Stimulated activated CD8-positive, alpha-beta memory T cell treated with anti-CD3 and anti-CD28 coated beads, Interleukin-4, amount 100 ng/mL, for 4 hours (primary cell): ENCODE results near the gene MRLN.

Source experiments
- DNase-seq, 2 donors: peaks; one replicate each; pipeline ENCODE4 v3.0.0-alpha.2; 2020; ENCODE audit warnings: low read depth in 2 of 2, low spot score in 1 of 2

MRLN gene

GRCh38 chr10:59706851-59707797, 46.1 kb downstream of the MRLN start:
- DNase-seq: no peak

DNA sequence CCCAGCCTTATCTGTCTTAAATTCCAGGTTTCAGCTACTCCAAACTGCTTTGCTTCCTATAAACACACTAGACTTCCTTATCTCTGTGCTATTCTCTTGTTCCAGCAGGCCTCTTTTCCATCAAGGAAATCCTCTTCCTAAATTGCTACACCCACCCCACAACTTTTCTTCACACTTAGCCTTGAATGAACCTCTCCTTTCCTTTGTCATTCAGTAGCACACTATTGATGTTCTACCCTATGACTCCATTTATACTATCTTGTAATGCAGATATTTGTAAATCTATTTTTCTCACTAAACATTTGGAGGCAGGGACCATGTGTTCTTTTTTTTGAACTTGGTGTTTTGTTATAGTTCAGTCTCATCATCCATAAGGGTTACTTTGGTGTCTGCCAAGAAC, 47.3 kb downstream of the MRLN start:
- DNase-seq: no peak

GRCh38 chr10:59704630-59705029, 48.6 kb downstream of the MRLN start:
- no peak for DNase-seq

DNA sequence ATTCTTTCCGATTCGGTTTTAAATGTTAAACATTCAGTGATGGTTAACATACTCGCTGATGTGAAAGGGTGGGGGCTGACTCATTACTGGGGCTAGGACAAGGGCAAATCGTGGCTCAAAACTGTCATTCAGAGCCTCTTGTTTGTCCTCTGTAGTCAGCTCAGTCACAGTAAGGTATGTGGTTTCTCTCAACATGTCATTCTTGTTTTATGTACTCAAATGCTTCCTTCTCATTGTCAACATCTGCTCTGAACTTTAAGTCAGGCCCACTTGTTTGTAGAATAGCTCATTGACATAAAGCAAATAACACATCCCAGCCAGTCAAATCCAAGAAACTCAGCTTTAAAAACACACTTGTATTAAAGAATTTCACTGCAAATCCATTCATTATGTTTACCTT, 50.9 kb downstream of the MRLN start:
- no peak for DNase-seq

DNA sequence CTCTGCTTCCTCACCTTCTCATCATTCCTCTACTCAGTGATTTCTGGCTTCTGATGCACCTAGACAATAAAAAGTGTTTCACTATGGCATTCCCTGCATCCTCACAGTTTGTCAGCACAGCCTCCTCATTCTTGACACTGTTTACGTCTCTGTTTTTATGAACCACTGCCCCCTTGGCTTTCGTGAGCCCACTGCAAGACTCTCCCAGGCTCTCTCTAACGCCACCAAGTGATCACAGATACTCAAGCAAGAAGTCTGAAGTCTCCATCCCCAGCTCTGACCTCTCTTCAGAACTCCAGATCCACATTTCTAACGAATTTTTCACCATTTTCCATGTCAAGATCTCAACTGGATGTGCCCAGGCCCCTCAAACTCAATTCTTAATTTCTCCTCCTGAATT, 52.5 kb downstream of the MRLN start:
- DNase-seq: no peak

- no peak for DNase-seq
Observed at GRCh38 chr10:59698326-59698725, 54.9 kb downstream of the MRLN start.

- no peak for DNase-seq
Observed at GRCh38 chr10:59695637-59696036, 57.6 kb downstream of the MRLN start.

DNA sequence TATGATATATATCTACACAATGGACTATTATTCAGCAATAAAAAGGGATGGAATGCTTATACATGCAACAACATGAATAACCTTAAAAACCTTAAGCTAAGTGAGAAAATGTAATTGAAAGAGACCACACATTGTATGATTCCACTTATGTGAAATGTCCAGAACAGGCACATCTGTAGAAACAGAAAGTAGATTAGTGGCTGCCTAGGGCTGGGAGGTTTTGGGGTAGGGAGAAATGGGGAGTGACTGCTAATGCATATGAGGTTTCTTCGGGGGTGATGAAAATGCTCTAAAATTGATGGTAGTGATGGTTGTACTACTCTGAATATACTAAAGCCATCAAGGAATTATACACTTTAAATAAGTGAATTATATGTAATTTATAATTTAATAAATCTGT, 58.3 kb downstream of the MRLN start:
- DNase-seq: no peak

DNA sequence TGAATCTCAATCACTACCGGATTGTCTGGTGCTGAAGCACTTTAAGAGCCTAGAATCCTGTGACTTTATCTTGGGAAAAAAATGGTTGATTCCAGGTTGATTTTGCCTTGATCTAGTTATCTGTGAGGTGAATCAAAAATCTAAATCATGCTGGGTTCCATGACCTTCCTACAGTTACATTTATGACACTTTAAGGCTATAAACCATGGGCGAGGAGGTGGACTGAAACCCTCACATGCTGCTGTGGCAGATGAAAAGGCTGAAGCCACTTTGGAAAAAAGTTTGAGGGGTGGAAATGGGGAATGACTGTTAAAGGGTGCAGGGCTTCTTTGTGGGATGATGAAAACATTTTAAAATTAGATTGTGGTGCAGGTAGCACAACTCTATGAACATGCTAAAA, 61.1 kb downstream of the MRLN start:
- no peak for DNase-seq

- no peak for DNase-seq
Observed at GRCh38 chr10:59688921-59689351, 64.3 kb downstream of the MRLN start.

DNA sequence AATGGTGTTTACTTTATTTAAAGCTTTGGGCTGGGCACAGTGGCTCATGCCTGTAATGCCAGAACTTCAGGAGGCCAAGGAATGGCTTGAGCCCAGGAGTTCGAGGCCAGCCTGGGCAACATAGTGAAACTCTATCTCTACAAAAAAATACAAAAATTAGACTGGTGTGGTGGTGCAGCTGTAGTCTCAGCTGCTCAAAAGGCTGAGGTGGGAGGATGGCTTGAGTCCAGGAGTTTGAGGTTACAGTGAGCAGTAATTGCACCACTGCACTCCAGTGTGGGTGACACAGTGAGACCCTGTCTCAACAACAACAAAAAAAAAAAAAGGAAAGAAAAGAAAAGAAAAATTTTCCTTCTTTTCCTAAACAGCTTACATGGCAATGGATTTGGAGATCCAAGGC, 65.6 kb downstream of the MRLN start:
- no peak for DNase-seq
